Ishikawa (cell line): ENCODE data around the gene SNAP25.

ENCODE experiments used
- CEBPB ChIP-seq: IDR thresholded peaks from 2 replicates; pipeline ENCODE4 v1.6.1; 2012
- CREB1 ChIP-seq: IDR thresholded peaks from 2 replicates; pipeline ENCODE4 v1.6.1; 2012; ENCODE audit warnings: low read depth
- EGR1 ChIP-seq: IDR thresholded peaks from 2 replicates; pipeline ENCODE4 v1.6.1; 2012
- EP300 ChIP-seq: IDR thresholded peaks from 2 replicates; pipeline ENCODE4 v1.6.1; 2012; ENCODE audit warnings: borderline replicate concordance
- FOXM1 ChIP-seq: IDR thresholded peaks from 2 replicates; pipeline ENCODE4 v1.6.1; 2012; ENCODE audit warnings: low read depth, borderline replicate concordance
- NFIC ChIP-seq: IDR thresholded peaks from 2 replicates; pipeline ENCODE4 v1.6.1; 2012
- RAD21 ChIP-seq: IDR thresholded peaks from 2 replicates; pipeline ENCODE4 v1.6.1; 2012; ENCODE audit warnings: low read depth
- TAF1 ChIP-seq: IDR thresholded peaks from 2 replicates; pipeline ENCODE4 v1.6.1; 2012; ENCODE audit warnings: low read depth, mild to moderate bottlenecking
- TCF12 ChIP-seq: IDR thresholded peaks from 2 replicates; pipeline ENCODE4 v1.6.1; 2012; ENCODE audit warnings: low read depth
- TEAD4 ChIP-seq: IDR thresholded peaks from 2 replicates; pipeline ENCODE4 v1.6.1; 2012
- YY1 ChIP-seq: IDR thresholded peaks from 2 replicates; pipeline ENCODE4 v1.6.1; 2012; ENCODE audit warnings: low read depth
- ZBTB7A ChIP-seq: IDR thresholded peaks from 2 replicates; pipeline ENCODE4 v1.6.1; 2012; ENCODE audit warnings: low read depth
- TF ChIP-seq, protein P1 (sequence below): IDR thresholded peaks from 2 replicates; pipeline ENCODE4 v1.6.1; 2012; ENCODE audit warnings: low read depth, mild to moderate bottlenecking
- TF ChIP-seq, protein P2 (sequence below): IDR thresholded peaks from 2 replicates; pipeline ENCODE4 v1.6.1; 2012
- TF ChIP-seq, protein P3 (sequence below): IDR thresholded peaks from 2 replicates; pipeline ENCODE4 v1.6.1; 2012

SNAP25 gene

DNA sequence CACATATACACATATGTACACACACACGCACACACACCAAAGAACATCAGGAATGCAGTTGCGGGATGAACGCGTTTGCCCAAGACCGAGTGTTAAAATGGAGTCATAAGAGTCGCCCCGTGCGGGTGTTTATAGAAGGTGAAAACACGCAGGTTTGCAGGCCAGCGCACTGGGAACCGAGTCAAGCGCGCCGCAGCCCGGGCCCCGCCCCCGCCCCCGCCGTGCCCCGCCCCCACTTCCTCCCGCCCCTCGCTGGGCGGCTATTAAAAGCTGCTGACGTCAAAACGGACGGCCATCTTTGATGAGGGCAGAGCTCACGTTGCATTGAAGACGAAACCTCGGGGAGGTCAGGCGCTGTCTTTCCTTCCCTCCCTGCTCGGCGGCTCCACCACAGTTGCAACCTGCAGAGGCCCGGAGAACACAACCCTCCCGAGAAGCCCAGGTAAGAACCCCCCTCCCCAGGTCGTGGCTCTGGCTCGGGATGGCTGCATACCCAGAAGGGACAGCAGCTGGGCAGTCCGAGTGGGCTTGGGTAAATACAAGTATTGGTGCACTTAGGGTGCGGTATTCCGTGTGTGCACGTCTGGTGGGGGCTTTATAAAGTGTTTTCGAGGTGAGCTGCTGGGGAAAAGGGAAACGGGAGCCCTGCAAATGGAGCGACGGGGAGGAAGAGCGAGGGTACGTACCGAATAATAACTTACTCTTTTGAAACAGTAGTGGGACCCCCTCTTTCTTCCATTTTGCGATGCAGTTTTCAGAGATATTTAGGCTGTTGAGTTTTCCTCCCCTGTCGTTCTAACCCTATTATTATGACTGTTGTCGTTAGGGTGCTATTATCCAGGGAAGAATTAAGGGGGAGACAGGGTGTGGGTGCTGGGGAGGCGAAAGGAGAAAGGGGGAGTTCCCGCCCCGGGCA is at the start of gene SNAP25:
TSS of gene SNAP25 (plus strand) at position 295 of the 916 bp plus-strand sequence. CDS start 56,662 bp downstream, outside the sequence.
- peak; percentile 95 for TF ChIP-seq YY1
- TF ChIP-seq, protein P1, sequence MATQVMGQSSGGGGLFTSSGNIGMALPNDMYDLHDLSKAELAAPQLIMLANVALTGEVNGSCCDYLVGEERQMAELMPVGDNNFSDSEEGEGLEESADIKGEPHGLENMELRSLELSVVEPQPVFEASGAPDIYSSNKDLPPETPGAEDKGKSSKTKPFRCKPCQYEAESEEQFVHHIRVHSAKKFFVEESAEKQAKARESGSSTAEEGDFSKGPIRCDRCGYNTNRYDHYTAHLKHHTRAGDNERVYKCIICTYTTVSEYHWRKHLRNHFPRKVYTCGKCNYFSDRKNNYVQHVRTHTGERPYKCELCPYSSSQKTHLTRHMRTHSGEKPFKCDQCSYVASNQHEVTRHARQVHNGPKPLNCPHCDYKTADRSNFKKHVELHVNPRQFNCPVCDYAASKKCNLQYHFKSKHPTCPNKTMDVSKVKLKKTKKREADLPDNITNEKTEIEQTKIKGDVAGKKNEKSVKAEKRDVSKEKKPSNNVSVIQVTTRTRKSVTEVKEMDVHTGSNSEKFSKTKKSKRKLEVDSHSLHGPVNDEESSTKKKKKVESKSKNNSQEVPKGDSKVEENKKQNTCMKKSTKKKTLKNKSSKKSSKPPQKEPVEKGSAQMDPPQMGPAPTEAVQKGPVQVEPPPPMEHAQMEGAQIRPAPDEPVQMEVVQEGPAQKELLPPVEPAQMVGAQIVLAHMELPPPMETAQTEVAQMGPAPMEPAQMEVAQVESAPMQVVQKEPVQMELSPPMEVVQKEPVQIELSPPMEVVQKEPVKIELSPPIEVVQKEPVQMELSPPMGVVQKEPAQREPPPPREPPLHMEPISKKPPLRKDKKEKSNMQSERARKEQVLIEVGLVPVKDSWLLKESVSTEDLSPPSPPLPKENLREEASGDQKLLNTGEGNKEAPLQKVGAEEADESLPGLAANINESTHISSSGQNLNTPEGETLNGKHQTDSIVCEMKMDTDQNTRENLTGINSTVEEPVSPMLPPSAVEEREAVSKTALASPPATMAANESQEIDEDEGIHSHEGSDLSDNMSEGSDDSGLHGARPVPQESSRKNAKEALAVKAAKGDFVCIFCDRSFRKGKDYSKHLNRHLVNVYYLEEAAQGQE: no peak
- no peak for TF ChIP-seq ZBTB7A
- peak; percentile 62 for TF ChIP-seq CREB1
- TF ChIP-seq, protein P2, sequence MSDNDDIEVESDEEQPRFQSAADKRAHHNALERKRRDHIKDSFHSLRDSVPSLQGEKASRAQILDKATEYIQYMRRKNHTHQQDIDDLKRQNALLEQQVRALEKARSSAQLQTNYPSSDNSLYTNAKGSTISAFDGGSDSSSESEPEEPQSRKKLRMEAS: 0 out of 2 replicates have a peak, but pooled peaks have one; percentile 16
- TF ChIP-seq, protein P3, sequence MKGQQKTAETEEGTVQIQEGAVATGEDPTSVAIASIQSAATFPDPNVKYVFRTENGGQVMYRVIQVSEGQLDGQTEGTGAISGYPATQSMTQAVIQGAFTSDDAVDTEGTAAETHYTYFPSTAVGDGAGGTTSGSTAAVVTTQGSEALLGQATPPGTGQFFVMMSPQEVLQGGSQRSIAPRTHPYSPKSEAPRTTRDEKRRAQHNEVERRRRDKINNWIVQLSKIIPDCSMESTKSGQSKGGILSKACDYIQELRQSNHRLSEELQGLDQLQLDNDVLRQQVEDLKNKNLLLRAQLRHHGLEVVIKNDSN: no peak
- TF ChIP-seq TCF12: no peak
- 0 out of 2 replicates have a peak, but pooled peaks have one; percentile 33 for TF ChIP-seq EGR1

DNA sequence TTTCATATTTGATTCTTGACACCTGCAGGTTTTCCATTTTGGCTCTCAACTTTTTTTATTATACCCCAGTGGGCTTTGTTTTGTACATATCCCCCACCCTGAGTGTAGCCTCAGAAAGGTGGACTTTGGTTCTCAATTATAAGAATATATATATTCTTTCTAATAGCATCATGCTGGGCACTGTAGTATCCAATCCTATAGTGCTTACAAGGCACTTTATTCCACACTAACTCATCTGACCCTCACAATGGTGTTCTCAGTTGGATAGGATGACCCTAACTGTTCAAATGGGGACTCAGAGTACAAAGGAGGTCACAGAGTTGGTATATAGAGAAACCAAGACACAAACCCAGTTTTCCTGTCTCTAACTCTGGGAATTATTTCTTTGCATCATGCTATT is 48.9 kb upstream of the SNAP25 start:
- TF ChIP-seq ZBTB7A: no peak
- TF ChIP-seq, protein P3: no peak
- TF ChIP-seq TAF1: no peak
- TF ChIP-seq, protein P1: no peak
- no peak for TF ChIP-seq EP300
- no peak for TF ChIP-seq CEBPB
- no peak for TF ChIP-seq TEAD4
- TF ChIP-seq FOXM1: no peak
- TF ChIP-seq, protein P2: no peak
- TF ChIP-seq EGR1: no peak
- TF ChIP-seq YY1: no peak
- no peak for TF ChIP-seq RAD21
- no peak for TF ChIP-seq TCF12
- TF ChIP-seq NFIC: no peak
- no peak for TF ChIP-seq CREB1

DNA sequence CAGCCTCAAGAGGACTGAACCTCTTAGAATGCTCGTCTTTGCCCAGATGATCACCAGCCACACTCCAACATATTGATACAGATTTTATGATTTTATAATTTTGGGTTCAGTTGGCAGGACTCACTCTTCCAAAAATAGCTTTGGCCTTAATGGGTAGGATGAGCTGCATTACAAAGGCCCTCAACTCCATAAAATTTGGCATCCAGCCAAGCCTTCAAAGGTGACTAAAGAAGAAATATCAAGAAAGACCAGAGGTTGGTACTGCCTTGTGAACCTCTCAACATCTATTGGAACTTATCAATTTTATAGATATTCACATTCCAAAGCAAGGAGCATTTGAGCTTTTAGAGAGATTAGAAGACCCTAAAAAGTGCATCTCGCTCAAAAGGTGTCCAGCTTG is 48.4 kb upstream of the SNAP25 start:
- TF ChIP-seq TEAD4 (no peak), TCF12 (no peak), FOXM1 (no peak), CREB1 (no peak), RAD21 (no peak), TAF1 (no peak), EGR1 (no peak), ZBTB7A (no peak), EP300 (no peak), YY1 (no peak), NFIC (no peak), CEBPB (no peak)
- TF ChIP-seq, protein P1: no peak
- TF ChIP-seq, protein P3: no peak
- TF ChIP-seq, protein P2: no peak
